Glutamatergic neuron (in vitro differentiated cells): ENCODE results near the gene SCLT1. TPM values are rescaled to one million over a fixed set of nuclear protein-coding genes. Genes with fewer than 3 reads are reported as not detected.

ENCODE experiments used
- DNase-seq: peaks from one replicate; pipeline ENCODE4 v3.0.0; 2022
- H3K27ac Mint-ChIP-seq: one replicate; pipeline ENCODE4 v1.8.0; 2020; ENCODE audit warnings: mild to moderate bottlenecking, mixed read lengths, inconsistent platforms; ENCODE audit not compliant: unreplicated experiment
- H3K27me3 Mint-ChIP-seq: one replicate; pipeline ENCODE4 v1.8.0; 2020; ENCODE audit warnings: mild to moderate bottlenecking, moderate library complexity, mixed read lengths, inconsistent platforms; ENCODE audit not compliant: unreplicated experiment
- H3K36me3 Mint-ChIP-seq: one replicate; pipeline ENCODE4 v1.8.0; 2020; ENCODE audit warnings: mild to moderate bottlenecking, mixed read lengths, inconsistent platforms; ENCODE audit not compliant: unreplicated experiment
- H3K4me1 Mint-ChIP-seq: one replicate; pipeline ENCODE4 v1.8.0; 2020; ENCODE audit warnings: mild to moderate bottlenecking, low read depth, mixed read lengths, inconsistent platforms; ENCODE audit not compliant: unreplicated experiment
- H3K4me3 Mint-ChIP-seq: one replicate; pipeline ENCODE4 v1.8.0; 2020; ENCODE audit warnings: mild to moderate bottlenecking, mixed read lengths, inconsistent platforms; ENCODE audit not compliant: unreplicated experiment
- H3K9me3 Mint-ChIP-seq: one replicate; pipeline ENCODE4 v1.8.0; 2020; ENCODE audit warnings: mild to moderate bottlenecking, moderate library complexity, mixed read lengths, inconsistent platforms; ENCODE audit not compliant: unreplicated experiment
- CTCF ChIP-seq: fragments of 200-600 bp; sonication (generic); IDR thresholded peaks from one replicate; pipeline ENCODE4 v1.5.0; 2021; ENCODE audit not compliant: partially characterized antibody, unreplicated experiment
- total RNA-seq: library from RNA; stranded (reverse); fragmentation: NEBNext Ultra II Directional; extraction: Animal tissue kit (Norgen Biotek cat#: 25700); gene quantifications from one replicate; pipeline ENCODE4 v1.2.1, GENCODE V29; 2021; ENCODE audit not compliant: unreplicated experiment

SCLT1 gene
- total RNA-seq, 1 donor from 2014 or later: 15.6 TPM

GRCh38 chr4:128844931-128845330, 248.4 kb downstream of the SCLT1 start:
- H3K27ac Mint-ChIP-seq: no peak overlapping the region
- H3K4me1 Mint-ChIP-seq: no peaks in the 10 kb centered on the region
- no peak for DNase-seq
- no peaks in the 10 kb centered on the region for H3K9me3 Mint-ChIP-seq
- H3K4me3 Mint-ChIP-seq: no peak overlapping the region
- H3K27me3 Mint-ChIP-seq: no peaks in the 10 kb centered on the region
- peaks cover 5% of the 10 kb centered on the region for H3K36me3 Mint-ChIP-seq
- no peak for TF ChIP-seq CTCF

GRCh38 chr4:128841402-128841801, 251.9 kb downstream of the SCLT1 start:
- no peaks in the 10 kb centered on the region for H3K36me3 Mint-ChIP-seq
- no peak overlapping the region for H3K4me3 Mint-ChIP-seq
- no peak for TF ChIP-seq CTCF
- H3K27me3 Mint-ChIP-seq: no peaks in the 10 kb centered on the region
- H3K27ac Mint-ChIP-seq: no peak overlapping the region
- DNase-seq: no peak
- no peaks in the 10 kb centered on the region for H3K4me1 Mint-ChIP-seq
- H3K9me3 Mint-ChIP-seq: no peaks in the 10 kb centered on the region

- Mint-ChIP-seq H3K27ac (no peak overlapping the region), H3K4me1 (no peaks in the 10 kb centered on the region), H3K9me3 (no peaks in the 10 kb centered on the region)
Observed at GRCh38 chr4:128840711-128841318, 252.5 kb downstream of the SCLT1 start.

GRCh38 chr4:128837679-128838078, 255.7 kb downstream of the SCLT1 start:
- peaks cover 1% of the 10 kb centered on the region for H3K9me3 Mint-ChIP-seq
- H3K27ac Mint-ChIP-seq: no peak overlapping the region
- no peak for TF ChIP-seq CTCF
- no peaks in the 10 kb centered on the region for H3K36me3 Mint-ChIP-seq
- H3K4me1 Mint-ChIP-seq: no peaks in the 10 kb centered on the region
- H3K4me3 Mint-ChIP-seq: no peak overlapping the region
- no peak for DNase-seq
- H3K27me3 Mint-ChIP-seq: no peaks in the 10 kb centered on the region

More at GRCh38 chr4:128840711-128841318, 252.5 kb downstream of the SCLT1 start:
- H3K27me3 Mint-ChIP-seq: no peaks in the 10 kb centered on the region
- no peak for DNase-seq
- no peaks in the 10 kb centered on the region for H3K36me3 Mint-ChIP-seq
- TF ChIP-seq CTCF: no peak
- H3K4me3 Mint-ChIP-seq: no peak overlapping the region

GRCh38 chr4:128837198-128837597, 256.1 kb downstream of the SCLT1 start:
- no peak for DNase-seq
- Mint-ChIP-seq H3K9me3 (peaks cover 1% of the 10 kb centered on the region), H3K27ac (no peak overlapping the region), H3K27me3 (no peaks in the 10 kb centered on the region), H3K4me1 (no peaks in the 10 kb centered on the region), H3K36me3 (no peaks in the 10 kb centered on the region), H3K4me3 (no peak overlapping the region)
- TF ChIP-seq CTCF: no peak
